Stimulated activated CD8-positive, alpha-beta memory T cell treated with anti-CD3 and anti-CD28 coated beads, Interleukin-7, amount 100 ng/mL, for 1 hour (primary cell): ENCODE measurements around the gene PBX3.
"Not testable (repeated sequence)": the region's sequence is repeated elsewhere in the genome, so short reads cannot be mapped to it uniquely, and the experiment has no call there.

Experiments
- DNase-seq, 2 donors: peaks; one replicate each; pipeline ENCODE4 v3.0.0-alpha.2; 2020; ENCODE audit warnings: low read depth in 2 of 2

The PBX3 gene

GRCh38 chr9:125778538-125779219, 31.5 kb downstream of the PBX3 start:
- not testable (repeated sequence) for DNase-seq

- not testable (repeated sequence) for DNase-seq
Observed at GRCh38 chr9:125779220-125779565, 32.0 kb downstream of the PBX3 start.

- DNase-seq, result no peak
Observed at GRCh38 chr9:125782718-125783117, 35.5 kb downstream of the PBX3 start.

- DNase-seq, result no peak
Observed at GRCh38 chr9:125784286-125785049, 37.3 kb downstream of the PBX3 start.

GRCh38 chr9:125785248-125785751, 38.1 kb downstream of the PBX3 start:
- DNase-seq, result no peak

- no peak for DNase-seq
Observed at GRCh38 chr9:125787715-125788114, 40.5 kb downstream of the PBX3 start.

- no peak for DNase-seq
Observed at GRCh38 chr9:125789196-125789595, 42.0 kb downstream of the PBX3 start.

- DNase-seq, result no peak
Observed at GRCh38 chr9:125794708-125795107, 47.5 kb downstream of the PBX3 start.

GRCh38 chr9:125795970-125796596, 48.9 kb downstream of the PBX3 start:
- DNase-seq, result no peak

GRCh38 chr9:125797930-125798329, 50.8 kb downstream of the PBX3 start:
- DNase-seq, result no peak

GRCh38 chr9:125803526-125803925, 56.4 kb downstream of the PBX3 start:
- no peak for DNase-seq

GRCh38 chr9:125805057-125805456, 57.9 kb downstream of the PBX3 start:
- no peak for DNase-seq

GRCh38 chr9:125805586-125805985, 58.4 kb downstream of the PBX3 start:
- DNase-seq, result no peak

GRCh38 chr9:125807079-125807478, 59.9 kb downstream of the PBX3 start:
- no peak for DNase-seq

- DNase-seq, result no peak
Observed at GRCh38 chr9:125810161-125810560, 63.0 kb downstream of the PBX3 start.

- no peak for DNase-seq
Observed at GRCh38 chr9:125811002-125811401, 63.8 kb downstream of the PBX3 start.

GRCh38 chr9:125812403-125812802, 65.2 kb downstream of the PBX3 start:
- DNase-seq, result no peak

GRCh38 chr9:125815568-125815967, 68.4 kb downstream of the PBX3 start:
- DNase-seq, result no peak

- no peak for DNase-seq
Observed at GRCh38 chr9:125816321-125816720, 69.1 kb downstream of the PBX3 start.

GRCh38 chr9:125820100-125820804, 73.1 kb downstream of the PBX3 start:
- no peak for DNase-seq

- DNase-seq, result no peak
Observed at GRCh38 chr9:125821078-125821477, 73.9 kb downstream of the PBX3 start.

- DNase-seq, result no peak
Observed at GRCh38 chr9:125822160-125822559, 75.0 kb downstream of the PBX3 start.
